OCI-LY1 (cell line): ENCODE results near the gene MBNL1.

Experiments used
- H2AFZ ChIP-seq: fragments of 200-600 bp; sonication (generic), shearing (Covaris generic); 2 replicates; pipeline ENCODE4 v1.6.0; 2014; ENCODE audit warnings: antibody characterized with exemption, mild to moderate bottlenecking, low read length
- H3F3A ChIP-seq: fragments of 200-600 bp; sonication (generic), shearing (Covaris generic); 2 replicates; pipeline ENCODE4 v1.6.0; 2014; ENCODE audit warnings: mild to moderate bottlenecking, antibody characterized with exemption, low read length, moderate library complexity; ENCODE audit not compliant: insufficient read depth
- H3K27ac ChIP-seq: fragments of 200-600 bp; sonication (generic); 2 replicates; pipeline ENCODE4 v1.5.1; 2014; ENCODE audit warnings: low read length, mixed run types, mild to moderate bottlenecking, low read depth; ENCODE audit not compliant: poor library complexity, severe bottlenecking
- H3K27me3 ChIP-seq: fragments of 200-600 bp; sonication (generic); 2 replicates; pipeline ENCODE4 v1.6.0; 2014; ENCODE audit warnings: antibody characterized with exemption, mild to moderate bottlenecking, low read length, moderate library complexity; ENCODE audit not compliant: insufficient read depth
- H3K36me3 ChIP-seq: fragments of 200-600 bp; sonication (generic); 2 replicates; pipeline ENCODE4 v1.6.1; 2014; ENCODE audit warnings: mild to moderate bottlenecking, antibody characterized with exemption, low read length, moderate library complexity, mixed read lengths; ENCODE audit not compliant: insufficient read depth
- H3K4me1 ChIP-seq: fragments of 200-600 bp; sonication (generic); 2 replicates; pipeline ENCODE4 v1.5.1; 2014; ENCODE audit warnings: mild to moderate bottlenecking, low read length, moderate library complexity; ENCODE audit not compliant: insufficient read depth, severe bottlenecking
- H3K4me2 ChIP-seq: fragments of 200-600 bp; sonication (generic), shearing (Covaris generic); 2 replicates; pipeline ENCODE4 v1.6.1; 2014; ENCODE audit warnings: low read length
- H3K4me3 ChIP-seq: fragments of 200-600 bp; sonication (generic); 2 replicates; pipeline ENCODE4 v1.5.1; 2014; ENCODE audit warnings: low read length, low read depth, mild to moderate bottlenecking, mixed read lengths; ENCODE audit not compliant: poor library complexity, severe bottlenecking
- H3K79me2 ChIP-seq: fragments of 200-600 bp; shearing (Covaris generic); 2 replicates; pipeline ENCODE4 v1.6.1; 2016; ENCODE audit warnings: mixed run types, low read length, mixed read lengths; ENCODE audit not compliant: insufficient read depth
- H3K9ac ChIP-seq: fragments of 200-600 bp; sonication (generic), shearing (Covaris generic); 2 replicates; pipeline ENCODE4 v1.6.1; 2014; ENCODE audit warnings: mild to moderate bottlenecking, low read length, mixed read lengths
- H3K9me2 ChIP-seq: fragments of 200-600 bp; sonication (generic), shearing (Covaris generic); 2 replicates; pipeline ENCODE4 v1.6.1; 2014; ENCODE audit warnings: low read depth, mild to moderate bottlenecking, low read length, mixed read lengths
- H3K9me3 ChIP-seq: fragments of 200-600 bp; shearing (Covaris generic); 2 replicates; pipeline ENCODE4 v1.6.1; 2014; ENCODE audit warnings: low read length, mixed read lengths
- H4K20me1 ChIP-seq: fragments of 200-600 bp; sonication (generic), shearing (Covaris generic); 2 replicates; pipeline ENCODE4 v1.6.0; 2016; ENCODE audit warnings: mild to moderate bottlenecking, low read length; ENCODE audit not compliant: insufficient read depth
- CTCF ChIP-seq: fragments of 200-600 bp; sonication (generic), shearing (Covaris generic); IDR thresholded peaks from 2 replicates; pipeline ENCODE4 v1.5.1; 2017; ENCODE audit warnings: mild to moderate bottlenecking, antibody characterized with exemption, low read length, moderate library complexity, mixed read lengths
- EZH2 ChIP-seq: fragments of 200-600 bp; sonication (generic), shearing (Covaris generic); IDR thresholded peaks from 2 replicates; pipeline ENCODE4 v1.8.0; 2017; ENCODE audit warnings: borderline replicate concordance, mixed run types, mild to moderate bottlenecking, antibody characterized with exemption, low read length, moderate library complexity, mixed read lengths

Gene MBNL1

GRCh38 chr3:152256851-152257562, 11.7 kb upstream of the MBNL1 start:
- Histone ChIP-seq H3K27me3 (no peaks in the 10 kb centered on the region), H2AFZ (no peak overlapping the region), H3K27ac (peak overlapping the region; percentile 90), H3K4me3 (peak overlapping the region; percentile 17), H4K20me1 (no peaks in the 10 kb centered on the region), H3K4me2 (peak overlapping the region; percentile 59), H3K9me2 (no peaks in the 10 kb centered on the region), H3K79me2 (peaks cover 66% of the 10 kb centered on the region), H3K9me3 (no peaks in the 10 kb centered on the region; the same call in 1 of the 2 replicates), H3K9ac (peak overlapping the region; percentile 26), H3F3A (no peaks in the 10 kb centered on the region), H3K36me3 (0 out of 2 replicates have a peak, but pooled peaks cover 4% of the 10 kb centered on the region), H3K4me1 (peaks cover 72% of the 10 kb centered on the region)
- no peak for TF ChIP-seq EZH2
- TF ChIP-seq CTCF, result no peak

GRCh38 chr3:152257563-152258035, 11.1 kb upstream of the MBNL1 start:
- no peaks in the 10 kb centered on the region for H4K20me1 ChIP-seq
- no peaks in the 10 kb centered on the region for H3F3A ChIP-seq
- H3K4me3 ChIP-seq, result peak overlapping the region; percentile 17
- peak overlapping the region; percentile 26 for H3K9ac ChIP-seq
- no peaks in the 10 kb centered on the region; the same call in 1 of the 2 replicates for H3K9me3 ChIP-seq
- H3K9me2 ChIP-seq, result no peaks in the 10 kb centered on the region
- H3K4me1 ChIP-seq, result peaks cover 66% of the 10 kb centered on the region
- H3K27ac ChIP-seq, result peak overlapping the region; percentile 90
- H3K79me2 ChIP-seq, result peaks cover 61% of the 10 kb centered on the region
- 0 out of 2 replicates have a peak, but pooled peaks cover 9% of the 10 kb centered on the region for H3K36me3 ChIP-seq
- no peak for TF ChIP-seq EZH2
- TF ChIP-seq CTCF, result no peak
- H2AFZ ChIP-seq, result no peak overlapping the region
- H3K4me2 ChIP-seq, result peak overlapping the region; percentile 59
- no peaks in the 10 kb centered on the region for H3K27me3 ChIP-seq

DNA sequence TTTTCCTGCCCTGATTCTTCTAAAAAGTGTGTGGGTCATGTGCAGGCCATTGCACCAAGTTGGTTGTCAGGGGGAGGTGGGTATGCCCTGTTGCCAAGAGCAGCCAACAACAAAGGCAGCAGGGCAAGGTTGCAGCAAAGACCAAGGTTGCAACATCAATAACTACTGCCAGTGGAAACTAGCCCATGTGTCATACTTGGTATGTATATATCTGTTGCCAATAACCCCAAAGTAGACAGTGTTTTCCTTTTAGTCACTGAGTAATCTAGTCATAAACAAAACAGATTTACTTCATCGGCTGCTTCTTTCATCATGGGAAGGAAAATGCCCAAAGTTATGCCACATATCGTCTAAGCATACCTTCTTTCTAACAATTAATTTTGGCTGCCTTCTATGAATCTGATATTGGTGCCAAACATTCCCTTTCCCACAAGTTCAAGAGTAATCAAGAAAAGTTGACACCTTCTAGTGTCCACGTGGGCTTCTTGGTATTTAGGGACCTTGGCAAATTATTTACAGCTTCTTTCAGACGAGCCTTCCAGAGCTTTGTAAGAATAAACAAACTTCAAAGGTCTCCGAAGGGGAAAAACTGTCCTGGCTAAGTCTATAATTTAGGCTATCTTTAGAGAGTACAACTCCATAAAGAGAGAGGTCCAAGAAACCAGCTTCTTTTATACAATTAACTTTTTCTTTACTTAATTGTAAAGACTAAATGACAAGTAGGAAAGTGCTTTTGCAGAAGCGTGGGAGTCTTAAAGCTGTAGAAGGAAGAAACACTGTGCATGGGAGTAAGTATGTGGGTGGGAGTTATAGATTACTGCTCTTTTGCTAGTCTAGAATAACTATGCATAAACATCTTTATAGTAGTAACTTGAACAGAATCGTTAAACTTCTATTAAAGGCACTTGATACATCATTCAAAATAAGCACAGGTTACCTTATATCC, 10.0 kb upstream of the MBNL1 start:
- no peak overlapping the region for H3K4me3 ChIP-seq

More for the DNA sequence above, 10.0 kb upstream of the MBNL1 start:
- TF ChIP-seq EZH2 (no peak), CTCF (no peak)
- Histone ChIP-seq H3F3A (no peaks in the 10 kb centered on the region), H4K20me1 (no peaks in the 10 kb centered on the region), H3K36me3 (0 out of 2 replicates have a peak, but pooled peaks cover 9% of the 10 kb centered on the region), H3K79me2 (peaks cover 50% of the 10 kb centered on the region), H2AFZ (no peak overlapping the region), H3K27me3 (no peaks in the 10 kb centered on the region), H3K9me2 (no peaks in the 10 kb centered on the region), H3K4me2 (peak overlapping the region; percentile 30; the same call in 1 of the 2 replicates), H3K9ac (no peak overlapping the region), H3K27ac (peak overlapping the region; percentile 90), H3K4me1 (peaks cover 59% of the 10 kb centered on the region), H3K9me3 (no peaks in the 10 kb centered on the region)
